Measurements from ENCODE around the gene GPC5. TPM values are rescaled to one million over a fixed set of nuclear protein-coding genes. Genes with fewer than 3 reads are reported as not detected.
A peak's percentile ranks its signal among the peaks of the same experiment; 100 is the strongest.

GPC5 gene
- total RNA-seq, 2 experiments from 2014 or later, result 2.4 TPM; not detected in 1

DNA sequence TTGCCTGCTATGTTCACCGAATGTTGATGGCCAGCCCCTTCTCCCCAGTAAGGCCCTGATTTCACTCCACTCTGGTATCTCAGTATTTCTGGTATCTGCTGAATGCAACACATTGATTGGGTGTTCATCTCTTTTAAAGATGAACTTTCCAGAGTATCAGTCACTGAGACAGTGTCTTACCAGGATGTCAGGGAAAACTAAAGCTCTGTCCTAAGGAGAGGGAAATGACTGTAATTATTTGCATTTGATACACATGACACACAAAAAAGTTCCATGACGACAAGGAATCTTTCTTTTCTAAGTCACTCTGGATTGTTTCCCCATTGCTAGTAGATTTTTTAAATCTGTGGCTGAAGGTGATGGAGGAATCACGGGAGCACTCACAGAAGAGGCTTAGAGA lies 2.2 kb downstream of the GPC5 start:
- Histone ChIP-seq H3K79me2 (ENCODE audit: insufficient read depth, low read depth, low read length) (no peaks in the 10 kb centered on the region), H3K27ac (ENCODE audit: low read depth, low read length, poor library complexity, severe bottlenecking) (no peak overlapping the region), H4K20me1 (ENCODE audit: insufficient read depth, low read length) (peaks cover 12% of the 10 kb centered on the region; the same call in 1 of the 2 replicates), H3K9me2 (ENCODE audit: insufficient read depth, low read length) (no peaks in the 10 kb centered on the region), H3K4me3 (ENCODE audit: low read depth, low read length, poor library complexity, severe bottlenecking) (no peak overlapping the region), H3K36me3 (ENCODE audit: insufficient read depth, low read length) (no peaks in the 10 kb centered on the region), H3K4me2 (ENCODE audit: low read length) (no peak overlapping the region), H2AFZ (ENCODE audit: low read length) (no peak overlapping the region), H3K4me1 (ENCODE audit: insufficient read depth, low read length, poor library complexity, severe bottlenecking) (peaks cover 10% of the 10 kb centered on the region), H3K9me3 (ENCODE audit: low read length) (no peaks in the 10 kb centered on the region)
- intact Hi-C loops (cut with micrococcal nuclease; ENCODE audit: unreplicated experiment), result no loop called here
- TF ChIP-seq CTCF (conservative IDR thresholded peaks at IDR 0.05; ENCODE audit: low read length) (no peak), EZH2phosphoT487 (IDR thresholded peaks at IDR 0.05; ENCODE audit: borderline replicate concordance, low read depth, low read length) (no peak)
- CTCF ChIA-PET (ENCODE audit: unreplicated experiment), result no interaction called here
- DNase-seq (ENCODE audit: low spot score), result no peak
- no TSS peak for BruUV-seq (replicated peaks)
- POLR2A ChIA-PET, result interaction anchor here (0.7 to 1.3 kb wide), 5 partner anchors 8 to 131 kb away, joined by 3 to 5 read pairs (median 4); no protein-coding TSS in a partner anchor

GRCh38 chr13:91401920-91402319 lies 3.5 kb downstream of the GPC5 start:
- H3K79me2 ChIP-seq (ENCODE audit: insufficient read depth, low read depth, low read length), result no peaks in the 10 kb centered on the region

More at GRCh38 chr13:91401920-91402319, 3.5 kb downstream of the GPC5 start:
- DNase-seq (ENCODE audit: low spot score), result peak; percentile 49
- ChIA-PET POLR2A (no interaction called here), CTCF (ENCODE audit: unreplicated experiment) (no interaction called here)
- no TSS peak for BruUV-seq (replicated peaks)
- Histone ChIP-seq H3K27ac (ENCODE audit: low read depth, low read length, poor library complexity, severe bottlenecking) (no peak overlapping the region), H3K4me1 (ENCODE audit: insufficient read depth, low read length, poor library complexity, severe bottlenecking) (peaks cover 10% of the 10 kb centered on the region), H2AFZ (ENCODE audit: low read length) (no peak overlapping the region), H3K9me2 (ENCODE audit: insufficient read depth, low read length) (no peaks in the 10 kb centered on the region), H3K9me3 (ENCODE audit: low read length) (no peaks in the 10 kb centered on the region), H3K4me3 (ENCODE audit: low read depth, low read length, poor library complexity, severe bottlenecking) (no peak overlapping the region), H3K4me2 (ENCODE audit: low read length) (no peak overlapping the region), H3K36me3 (ENCODE audit: insufficient read depth, low read length) (no peaks in the 10 kb centered on the region), H4K20me1 (ENCODE audit: insufficient read depth, low read length) (peaks cover 12% of the 10 kb centered on the region; the same call in 1 of the 2 replicates)
- TF ChIP-seq EZH2phosphoT487 (IDR thresholded peaks at IDR 0.05; ENCODE audit: borderline replicate concordance, low read depth, low read length) (no peak), CTCF (conservative IDR thresholded peaks at IDR 0.05; ENCODE audit: low read length) (no peak)
- intact Hi-C loops (cut with micrococcal nuclease; ENCODE audit: unreplicated experiment), result no loop called here

All from OCI-LY7 (cell line).